Keratinocyte (primary cell): ENCODE results near the gene ZSWIM3. TPM values are rescaled to one million over a fixed set of nuclear protein-coding genes. Genes with fewer than 3 reads are reported as not detected.

Experiments used
- DNase-seq: peaks from one replicate; pipeline ENCODE4 v3.0.0-alpha.2; 2011; ENCODE audit warnings: low read depth, missing footprints, low spot score
- FAIRE-seq: peaks from 2 replicates; lab custom pipeline; 2011; peaks lifted over from hg19 to GRCh38; lab: Jason Lieb, UNC
- H2AFZ ChIP-seq: 2 replicates; pipeline ENCODE4 v1.6.0; 2012; ENCODE audit warnings: low read length, control low read depth, inconsistent platforms; ENCODE audit not compliant: control insufficient read depth
- H3K27ac ChIP-seq: 2 replicates; pipeline ENCODE4 v1.5.1; 2011; ENCODE audit warnings: low read length; ENCODE audit not compliant: control insufficient read depth, insufficient read depth
- H3K27me3 ChIP-seq: 3 replicates; pipeline ENCODE4 v1.6.0; 2011; ENCODE audit warnings: low read length; ENCODE audit not compliant: control insufficient read depth, insufficient read depth; ENCODE audit errors: extremely low read depth
- H3K36me3 ChIP-seq, 2 experiments: 2 replicates in 1 of 2; 3 replicates in 1 of 2; pipeline ENCODE4 v1.5.1; 2011; ENCODE audit warnings: low read length in 2 of 2, mild to moderate bottlenecking in 1 of 2; ENCODE audit not compliant: control insufficient read depth in 2 of 2, insufficient read depth in 2 of 2; ENCODE audit errors: extremely low read depth in 1 of 2
- H3K4me1 ChIP-seq: 3 replicates; pipeline ENCODE4 v1.5.1; 2011; ENCODE audit warnings: low read length; ENCODE audit not compliant: control insufficient read depth, insufficient read depth; ENCODE audit errors: extremely low read depth
- H3K4me2 ChIP-seq: 3 replicates; pipeline ENCODE4 v1.6.0; 2011; ENCODE audit warnings: low read depth, low read length; ENCODE audit not compliant: control insufficient read depth, insufficient read depth; ENCODE audit errors: extremely low read depth
- H3K4me3 ChIP-seq, 3 experiments: fragments of 200-600 bp in 1 of 3; sonication (generic) in 1 of 3; 2 replicates in 2 of 3; 3 replicates in 1 of 3; pipeline ENCODE4 v1.5.1; 2011 to 2016; ENCODE audit warnings: low read length in 3 of 3, mild to moderate bottlenecking in 3 of 3, control low read depth in 2 of 3, inconsistent platforms in 1 of 3, low read depth in 1 of 3, mixed read lengths in 1 of 3, mixed run types in 1 of 3, moderate library complexity in 1 of 3; ENCODE audit not compliant: control insufficient read depth in 2 of 3, insufficient read depth in 2 of 3; ENCODE audit errors: extremely low read depth in 1 of 3
- H3K79me2 ChIP-seq: 2 replicates; pipeline ENCODE4 v1.6.0; 2012; ENCODE audit warnings: low read length; ENCODE audit not compliant: control insufficient read depth, insufficient read depth
- H3K9ac ChIP-seq: 3 replicates; pipeline ENCODE4 v1.6.0; 2011; ENCODE audit warnings: low read length; ENCODE audit not compliant: control insufficient read depth, insufficient read depth; ENCODE audit errors: extremely low read depth
- H3K9me1 ChIP-seq: 3 replicates; pipeline ENCODE4 v1.6.0; 2011; ENCODE audit warnings: low read length; ENCODE audit not compliant: control insufficient read depth, insufficient read depth; ENCODE audit errors: extremely low read depth
- H3K9me3 ChIP-seq: 2 replicates; pipeline ENCODE4 v1.5.1; 2012; ENCODE audit warnings: low read depth, low read length; ENCODE audit not compliant: control insufficient read depth
- H4K20me1 ChIP-seq: 3 replicates; pipeline ENCODE4 v1.6.0; 2011; ENCODE audit warnings: low read length; ENCODE audit not compliant: control insufficient read depth, insufficient read depth; ENCODE audit errors: extremely low read depth
- CTCF ChIP-seq, 3 experiments: IDR thresholded peaks in 1 of 3; conservative IDR thresholded peaks in 1 of 3; optimal IDR thresholded peaks in 1 of 3; 2 replicates in 2 of 3; 3 replicates in 1 of 3; pipeline versions ENCODE3 to v1.5.1; 2011; ENCODE audit warnings: low read length in 3 of 3, mild to moderate bottlenecking in 3 of 3, moderate library complexity in 2 of 3, control low read depth in 1 of 3, inconsistent platforms in 1 of 3; ENCODE audit not compliant: insufficient read depth in 2 of 3; ENCODE audit errors: extremely low read depth in 1 of 3
- EZH2 ChIP-seq: IDR thresholded peaks from one replicate; pipeline ENCODE4 v1.6.1; 2012; ENCODE audit warnings: inconsistent platforms, mild to moderate bottlenecking, low read length, moderate library complexity
- dilution Hi-C: fragments of 300-500 bp; cut with MboI; formaldehyde crosslinking; loops from one replicate; pipeline ENCODE4 v1.7.0; 2020; ENCODE audit warnings: low sequenced_read_pairs; ENCODE audit not compliant: extremely low pct_ligation_motif_present
- polyA plus RNA-seq, 5 experiments: library from polyadenylated mRNA; depleted of rRNA in 3 of 5; stranded (reverse) in 3 of 5; stranded (forward) in 1 of 5; unstranded in 1 of 5; fragments of >200 nt; gene quantifications; 1 replicate in 1 of 5; 2 replicates in 3 of 5; 3 replicates in 1 of 5; pipeline versions ENCODE4 v1.2.1 to v1.2.3, GENCODE V29; 2011 to 2012; ENCODE audit warnings: missing spikeins in 2 of 5, low read depth in 1 of 5, low replicate concordance in 1 of 5

The ZSWIM3 gene
- polyA plus RNA-seq, 1 donor (not counting 4 experiments of a cell fraction or from before 2014, with no cell fraction given) = 2.0 TPM

- Histone ChIP-seq H3K27ac (no peak overlapping the region), H3K4me3 (no peak overlapping the region), H4K20me1 (no peaks in the 10 kb centered on the region), H3K9me1 (no peaks in the 10 kb centered on the region), H3K4me2 (no peak overlapping the region), H2AFZ (no peak overlapping the region), H3K9ac (no peak overlapping the region), H3K27me3 (no peaks in the 10 kb centered on the region), H3K4me1 (peaks cover under 1% of the 10 kb centered on the region), H3K9me3 (no peaks in the 10 kb centered on the region), H3K79me2 (peaks cover 6% of the 10 kb centered on the region), H3K36me3 (peaks cover 4 to 5% of the 10 kb centered on the region in 2 experiments)
- FAIRE-seq (no peak), DNase-seq (no peak)
- no peak for TF ChIP-seq EZH2
- no peak for TF ChIP-seq CTCF (optimal IDR thresholded peaks at IDR 0.05 in 1 of 3, IDR thresholded peaks at IDR 0.05 in 1 of 3, conservative IDR thresholded peaks at IDR 0.05 in 1 of 3; ENCODE audit: extremely low read depth in 1 of 3, insufficient read depth in 2 of 3, low read length in 3 of 3)
- dilution Hi-C loops = no loop called here
Observed at GRCh38 chr20:45850926-45851325, 6.5 kb upstream of the ZSWIM3 start.

- H4K20me1 ChIP-seq = no peaks in the 10 kb centered on the region
- no peak for FAIRE-seq
Observed at GRCh38 chr20:45851501-45851900, 5.9 kb upstream of the ZSWIM3 start.

More at GRCh38 chr20:45851501-45851900, 5.9 kb upstream of the ZSWIM3 start:
- no peak overlapping the region for H3K9ac ChIP-seq
- dilution Hi-C loops = no loop called here
- no peak overlapping the region for H2AFZ ChIP-seq
- no peak for TF ChIP-seq CTCF (optimal IDR thresholded peaks at IDR 0.05 in 1 of 3, IDR thresholded peaks at IDR 0.05 in 1 of 3, conservative IDR thresholded peaks at IDR 0.05 in 1 of 3; ENCODE audit: extremely low read depth in 1 of 3, insufficient read depth in 2 of 3, low read length in 3 of 3)
- TF ChIP-seq EZH2 = no peak
- no peak for DNase-seq
- H3K36me3 ChIP-seq = peaks cover 2 to 4% of the 10 kb centered on the region in 2 experiments
- peaks cover 6% of the 10 kb centered on the region for H3K4me1 ChIP-seq
- no peaks in the 10 kb centered on the region for H3K9me1 ChIP-seq
- H3K4me2 ChIP-seq = no peak overlapping the region
- peaks cover 12% of the 10 kb centered on the region for H3K79me2 ChIP-seq
- H3K27me3 ChIP-seq = no peaks in the 10 kb centered on the region
- no peaks in the 10 kb centered on the region for H3K9me3 ChIP-seq
- H3K4me3 ChIP-seq = no peak overlapping the region
- H3K27ac ChIP-seq = no peak overlapping the region
